ENCODE measurements around the gene DGKB.

DGKB gene

DNA sequence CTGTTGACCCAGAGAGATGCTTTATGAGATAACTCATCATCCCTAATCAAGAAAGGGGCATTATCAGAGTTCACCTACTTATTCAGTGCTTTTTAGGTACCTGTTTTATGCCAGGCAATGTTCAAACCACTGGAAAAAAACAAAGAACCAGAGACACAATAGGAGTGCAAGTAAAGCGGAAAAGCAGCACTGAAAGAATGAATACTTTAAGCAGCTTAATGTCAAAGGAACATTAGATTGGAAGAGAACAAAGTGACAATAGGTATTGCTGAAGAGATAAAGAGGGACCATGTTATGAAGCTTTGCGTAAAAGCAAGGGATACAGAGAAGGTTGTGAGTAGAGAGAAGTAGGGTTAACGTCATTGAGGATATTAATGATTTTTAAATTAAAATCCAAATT, 11.3 kb downstream of the DGKB start:
- no peaks in the 10 kb centered on the region for H3K27me3 Mint-ChIP-seq
- no peaks in the 10 kb centered on the region for H3K36me3 Mint-ChIP-seq (ENCODE audit: low read depth)
- H3K27ac Mint-ChIP-seq: no peak overlapping the region
- no peak for ATAC-seq
- DNase-seq: no peak
- no peak overlapping the region for H3K4me3 Mint-ChIP-seq
- H3K4me1 Mint-ChIP-seq: no peaks in the 10 kb centered on the region
- no peaks in the 10 kb centered on the region for H3K9me3 Mint-ChIP-seq

DNA sequence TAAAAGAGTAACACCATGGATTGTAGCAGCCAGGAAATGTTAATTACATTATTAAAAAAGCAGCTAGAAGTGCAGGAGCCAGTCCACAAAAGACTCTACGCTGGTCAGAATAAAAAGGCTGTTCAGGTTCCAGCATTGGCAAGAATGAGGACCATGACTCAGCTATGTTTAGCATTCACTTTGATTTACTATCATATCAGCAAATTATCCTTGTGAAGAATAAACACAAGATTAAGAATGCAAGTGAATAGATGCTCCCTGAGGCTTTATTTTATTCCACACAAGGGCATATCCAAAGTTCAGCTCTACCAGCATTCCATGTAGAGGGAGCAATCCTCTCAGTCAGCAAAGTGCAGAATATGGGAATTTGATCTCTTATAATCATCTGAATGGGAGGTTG, 13.6 kb downstream of the DGKB start:
- H3K9me3 Mint-ChIP-seq: no peaks in the 10 kb centered on the region
- DNase-seq: no peak
- no peaks in the 10 kb centered on the region for H3K36me3 Mint-ChIP-seq (ENCODE audit: low read depth)
- H3K4me1 Mint-ChIP-seq: no peaks in the 10 kb centered on the region
- H3K27ac Mint-ChIP-seq: no peak overlapping the region
- no peaks in the 10 kb centered on the region for H3K27me3 Mint-ChIP-seq
- ATAC-seq: no peak
- H3K4me3 Mint-ChIP-seq: no peak overlapping the region

DNA sequence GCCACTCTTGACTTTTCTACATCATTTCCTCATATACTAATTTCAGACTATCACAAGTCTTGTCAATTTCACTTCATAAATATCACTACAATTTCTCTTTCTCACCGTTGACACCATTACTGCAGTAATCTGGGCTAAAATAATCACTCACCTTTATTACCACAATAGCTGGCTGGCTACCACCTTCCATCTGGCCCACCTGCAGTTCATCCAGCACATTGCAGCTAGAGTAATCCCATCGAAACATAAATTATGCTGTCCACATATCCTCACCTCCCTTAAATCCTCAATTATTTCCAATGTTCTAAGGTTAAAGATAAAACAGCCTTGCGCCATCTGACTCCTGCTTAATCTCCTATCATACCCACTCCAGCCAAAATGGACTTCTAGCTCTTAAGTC, 16.0 kb downstream of the DGKB start:
- DNase-seq (no peak), ATAC-seq (no peak)
- Mint-ChIP-seq H3K36me3 (ENCODE audit: low read depth) (no peaks in the 10 kb centered on the region), H3K9me3 (no peaks in the 10 kb centered on the region), H3K4me3 (no peak overlapping the region), H3K27ac (no peak overlapping the region), H3K27me3 (no peaks in the 10 kb centered on the region), H3K4me1 (no peaks in the 10 kb centered on the region)

DNA sequence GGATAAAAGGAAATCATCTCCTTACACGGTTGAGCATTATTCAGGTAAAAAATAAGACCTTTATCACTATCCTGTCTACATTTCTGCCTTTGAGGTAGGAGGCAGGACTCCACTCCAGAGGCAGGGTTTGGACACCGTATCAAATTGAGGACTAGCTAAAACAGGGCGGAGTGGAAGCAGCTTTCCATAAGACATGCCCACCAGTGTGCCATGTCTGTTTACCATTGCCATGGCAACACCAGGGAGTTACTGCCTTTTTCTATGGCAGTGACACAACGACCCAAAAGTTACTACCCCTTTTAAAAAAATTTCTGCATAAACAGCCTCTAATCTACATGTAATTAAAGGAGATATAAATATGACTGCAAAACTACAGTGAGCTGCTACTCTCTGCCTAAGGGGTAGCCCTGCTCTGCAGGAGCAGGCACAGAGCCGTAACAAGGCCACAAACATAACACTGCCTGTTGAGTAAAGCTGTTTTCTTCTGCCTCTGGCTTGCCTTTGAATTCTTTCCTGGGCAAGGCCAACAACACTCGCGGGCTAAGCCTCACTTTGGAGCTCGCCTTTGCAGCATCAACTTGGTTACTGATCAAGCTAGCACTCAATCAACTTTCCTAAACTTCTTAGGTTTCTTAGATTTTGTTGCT, 26.5 kb downstream of the DGKB start:
- H3K4me1 Mint-ChIP-seq: no peaks in the 10 kb centered on the region
- ATAC-seq (no peak), DNase-seq (no peak)
- H3K36me3 Mint-ChIP-seq (ENCODE audit: low read depth): no peaks in the 10 kb centered on the region
- H3K27me3 Mint-ChIP-seq: no peaks in the 10 kb centered on the region
- H3K27ac Mint-ChIP-seq: no peak overlapping the region
- no peak overlapping the region for H3K4me3 Mint-ChIP-seq
- H3K9me3 Mint-ChIP-seq: peaks cover 7% of the 10 kb centered on the region

DNA sequence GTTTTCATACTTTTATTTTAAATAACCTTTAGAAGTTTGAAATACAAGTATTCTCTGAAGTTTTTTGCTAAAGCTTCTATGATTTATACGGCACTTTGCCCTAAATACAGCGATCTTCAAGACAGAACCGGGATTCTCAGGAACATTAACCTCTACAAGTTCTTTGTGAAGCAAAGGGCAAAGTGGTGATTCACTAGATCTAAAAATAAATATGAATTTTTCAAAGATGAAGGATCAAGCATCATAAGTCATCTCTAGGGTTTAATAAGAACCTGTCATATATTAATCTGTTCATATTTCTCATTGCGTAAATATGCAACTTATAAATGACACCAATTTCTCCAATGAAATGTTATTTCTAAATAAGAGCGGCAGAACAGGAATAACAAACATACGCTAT, 30.7 kb downstream of the DGKB start:
- peaks cover 2% of the 10 kb centered on the region for H3K9me3 Mint-ChIP-seq
- H3K36me3 Mint-ChIP-seq (ENCODE audit: low read depth): no peaks in the 10 kb centered on the region
- no peak for DNase-seq
- H3K27me3 Mint-ChIP-seq: no peaks in the 10 kb centered on the region
- no peak overlapping the region for H3K4me3 Mint-ChIP-seq
- no peak overlapping the region for H3K27ac Mint-ChIP-seq
- no peaks in the 10 kb centered on the region for H3K4me1 Mint-ChIP-seq
- no peak for ATAC-seq

DNA sequence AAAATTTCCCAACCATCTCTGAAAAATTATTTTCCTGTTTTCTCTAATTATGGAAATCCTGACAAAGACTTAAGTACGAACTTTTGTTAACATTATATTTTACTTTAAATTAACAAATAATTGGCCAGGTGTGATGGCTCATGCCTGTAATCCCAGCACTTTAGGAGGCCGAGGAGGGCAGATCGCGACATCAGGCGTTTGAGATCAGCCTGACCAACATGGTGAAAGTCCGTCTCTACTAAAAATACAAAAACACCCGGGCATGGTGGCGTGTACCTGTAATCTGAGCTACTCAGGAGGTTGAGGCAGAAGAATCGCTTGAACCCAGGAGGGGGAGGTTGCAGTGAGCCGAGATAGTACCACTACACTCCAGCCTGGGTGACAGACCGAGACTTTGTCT, 32.2 kb downstream of the DGKB start:
- ATAC-seq (no peak), DNase-seq (no peak)
- no peaks in the 10 kb centered on the region for H3K4me1 Mint-ChIP-seq
- H3K36me3 Mint-ChIP-seq (ENCODE audit: low read depth): no peaks in the 10 kb centered on the region
- no peak overlapping the region for H3K27ac Mint-ChIP-seq
- H3K4me3 Mint-ChIP-seq: no peak overlapping the region
- H3K27me3 Mint-ChIP-seq: no peaks in the 10 kb centered on the region
- H3K9me3 Mint-ChIP-seq: peaks cover 13% of the 10 kb centered on the region

DNA sequence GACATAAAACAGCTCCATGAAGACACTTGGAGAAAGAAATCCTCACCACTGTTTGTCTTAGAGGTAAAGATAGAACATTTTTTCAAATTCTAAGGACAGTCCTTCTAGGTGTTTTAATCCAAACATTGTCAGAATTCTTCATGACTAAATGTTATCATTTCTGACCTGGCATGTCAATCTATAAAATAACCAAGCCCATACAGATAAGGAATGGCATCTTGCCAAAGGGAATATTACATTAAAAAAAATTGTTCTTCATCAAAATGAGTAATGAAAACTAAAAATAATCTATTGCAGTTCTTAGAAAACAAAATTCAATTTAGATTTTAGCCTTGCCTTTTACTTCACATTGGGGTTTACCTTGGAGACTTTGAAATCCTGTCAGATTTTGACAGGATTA, 33.6 kb downstream of the DGKB start:
- no peak for ATAC-seq
- DNase-seq: no peak
- Mint-ChIP-seq H3K27ac (no peak overlapping the region), H3K4me3 (no peak overlapping the region), H3K4me1 (no peaks in the 10 kb centered on the region), H3K36me3 (ENCODE audit: low read depth) (no peaks in the 10 kb centered on the region), H3K9me3 (peaks cover 13% of the 10 kb centered on the region), H3K27me3 (no peaks in the 10 kb centered on the region)

DNA sequence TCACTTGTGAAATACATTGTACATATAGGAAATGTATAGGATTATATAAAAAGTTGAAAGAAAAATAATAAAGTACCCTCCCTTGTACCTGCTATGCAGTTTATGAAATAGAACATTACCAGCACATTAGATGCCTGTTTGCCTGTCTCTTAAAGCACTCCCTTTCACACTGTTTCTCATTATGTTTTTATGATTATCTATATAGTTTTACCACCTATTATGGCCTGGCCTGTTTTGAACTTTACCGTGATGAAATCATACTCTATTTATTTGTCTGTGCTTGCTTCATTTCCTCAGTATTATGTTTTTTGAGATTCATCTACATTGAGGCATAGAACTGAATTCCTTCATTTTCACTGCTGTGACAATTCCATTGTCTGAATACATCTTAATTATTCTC, 41.1 kb downstream of the DGKB start:
- no peaks in the 10 kb centered on the region for H3K4me1 Mint-ChIP-seq
- H3K36me3 Mint-ChIP-seq (ENCODE audit: low read depth): no peaks in the 10 kb centered on the region
- H3K27me3 Mint-ChIP-seq: no peaks in the 10 kb centered on the region
- H3K4me3 Mint-ChIP-seq: no peak overlapping the region
- ATAC-seq (no peak), DNase-seq (no peak)
- H3K9me3 Mint-ChIP-seq: peaks cover 9% of the 10 kb centered on the region
- H3K27ac Mint-ChIP-seq: no peak overlapping the region

DNA sequence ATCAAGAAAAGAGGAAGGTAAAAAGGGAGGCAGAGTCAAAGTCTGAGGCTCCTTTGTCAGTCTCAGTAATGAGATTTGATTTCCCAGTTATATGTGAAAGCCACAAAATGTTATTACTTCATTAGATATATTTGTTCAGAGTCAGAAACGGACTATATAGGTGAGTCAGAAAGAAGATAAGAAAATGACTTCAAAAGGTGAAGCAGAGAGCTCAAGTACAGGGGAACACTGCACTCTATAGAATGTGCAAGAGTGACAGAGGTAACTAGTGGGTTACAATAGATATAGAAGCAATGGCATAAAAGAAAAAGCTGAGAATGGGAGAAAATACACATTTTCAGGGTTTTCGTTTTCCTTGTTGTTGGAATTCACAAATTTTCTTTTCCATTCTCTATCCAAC, 43.3 kb downstream of the DGKB start:
- no peaks in the 10 kb centered on the region for H3K27me3 Mint-ChIP-seq
- H3K9me3 Mint-ChIP-seq: no peaks in the 10 kb centered on the region
- no peak overlapping the region for H3K4me3 Mint-ChIP-seq
- no peak overlapping the region for H3K27ac Mint-ChIP-seq
- ATAC-seq (no peak), DNase-seq (no peak)
- no peaks in the 10 kb centered on the region for H3K4me1 Mint-ChIP-seq
- no peaks in the 10 kb centered on the region for H3K36me3 Mint-ChIP-seq (ENCODE audit: low read depth)

DNA sequence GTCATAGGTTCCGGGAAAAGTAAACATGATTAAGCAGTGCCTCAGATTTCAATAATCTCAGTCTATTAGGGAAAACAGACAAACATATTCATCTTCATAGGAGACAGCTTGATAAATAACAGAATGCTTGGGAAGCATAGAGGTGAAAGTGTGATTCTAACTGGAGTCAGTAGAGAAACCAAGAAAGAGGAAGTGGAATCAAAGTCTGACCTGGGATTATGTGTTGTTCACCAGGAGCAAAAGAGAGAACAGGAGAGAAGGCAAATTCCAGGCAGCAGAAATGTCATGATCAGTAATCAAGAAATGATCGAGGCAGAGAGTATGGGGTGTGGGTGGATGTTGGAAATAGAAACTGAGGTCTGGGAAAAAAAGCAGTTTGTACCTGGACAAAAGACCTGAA, 43.7 kb downstream of the DGKB start:
- ATAC-seq (no peak), DNase-seq (no peak)
- H3K27ac Mint-ChIP-seq: no peak overlapping the region
- H3K4me1 Mint-ChIP-seq: no peaks in the 10 kb centered on the region
- no peaks in the 10 kb centered on the region for H3K36me3 Mint-ChIP-seq (ENCODE audit: low read depth)
- H3K9me3 Mint-ChIP-seq: no peaks in the 10 kb centered on the region
- no peak overlapping the region for H3K4me3 Mint-ChIP-seq
- no peaks in the 10 kb centered on the region for H3K27me3 Mint-ChIP-seq

DNA sequence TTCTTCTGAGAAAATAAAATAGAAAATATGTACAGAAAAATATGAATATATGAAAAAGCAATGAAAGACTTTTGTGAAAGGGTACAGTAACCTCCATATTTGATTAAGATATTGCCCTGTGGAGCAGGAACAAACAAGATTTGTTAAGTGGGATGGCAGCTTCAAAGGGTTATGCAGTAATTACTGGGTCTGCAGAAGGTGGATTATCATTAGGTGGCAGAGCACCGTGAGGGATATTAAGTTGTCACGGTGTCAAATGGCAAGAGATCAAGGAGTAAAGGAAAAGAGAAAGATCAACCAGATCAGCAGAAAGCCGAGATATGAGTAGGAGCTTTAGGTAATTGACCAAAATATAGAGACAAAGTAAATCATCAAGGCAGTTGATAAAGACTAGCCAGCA, 44.1 kb downstream of the DGKB start:
- no peak for ATAC-seq
- Mint-ChIP-seq H3K4me3 (no peak overlapping the region), H3K27me3 (no peaks in the 10 kb centered on the region), H3K9me3 (no peaks in the 10 kb centered on the region), H3K4me1 (no peaks in the 10 kb centered on the region), H3K27ac (no peak overlapping the region), H3K36me3 (ENCODE audit: low read depth) (no peaks in the 10 kb centered on the region)
- no peak for DNase-seq

DNA sequence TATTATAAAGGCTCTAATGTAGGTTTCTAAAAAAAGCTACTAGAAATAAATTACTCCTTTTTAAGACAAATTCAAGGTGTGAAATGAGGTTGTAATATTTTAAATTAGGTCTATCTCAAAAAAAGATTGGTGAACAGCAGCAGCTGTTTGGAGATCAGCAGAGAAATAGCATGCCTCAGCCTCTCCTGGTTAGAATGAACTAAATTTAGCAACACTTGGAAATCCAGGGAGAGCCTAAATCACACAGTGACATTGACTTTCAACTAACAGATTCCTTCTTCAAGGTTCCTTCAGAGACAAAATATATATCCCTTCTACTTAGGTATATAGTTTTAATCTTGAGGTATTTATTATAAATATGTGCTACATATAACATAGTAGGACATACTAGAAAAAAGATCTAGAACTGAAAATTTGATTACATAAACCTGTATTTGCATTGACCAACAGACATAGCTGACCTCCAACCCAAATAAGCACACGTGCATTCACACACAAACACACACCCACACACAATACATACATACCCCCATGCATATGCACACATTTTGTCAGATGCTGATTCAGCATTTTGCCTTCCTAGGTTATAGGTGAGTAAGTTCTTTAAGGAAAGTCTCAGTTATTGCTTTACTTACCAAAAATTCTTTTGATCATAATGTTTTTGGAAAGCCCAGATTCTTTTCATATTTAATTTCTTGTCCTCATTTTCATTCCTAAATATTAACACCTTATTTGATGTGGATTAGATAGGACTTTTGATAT, 47.3 kb downstream of the DGKB start:
- Mint-ChIP-seq H3K27me3 (no peaks in the 10 kb centered on the region), H3K9me3 (no peaks in the 10 kb centered on the region), H3K4me1 (no peaks in the 10 kb centered on the region), H3K4me3 (no peak overlapping the region), H3K36me3 (ENCODE audit: low read depth) (no peaks in the 10 kb centered on the region), H3K27ac (no peak overlapping the region)
- no peak for ATAC-seq
- no peak for DNase-seq

DNA sequence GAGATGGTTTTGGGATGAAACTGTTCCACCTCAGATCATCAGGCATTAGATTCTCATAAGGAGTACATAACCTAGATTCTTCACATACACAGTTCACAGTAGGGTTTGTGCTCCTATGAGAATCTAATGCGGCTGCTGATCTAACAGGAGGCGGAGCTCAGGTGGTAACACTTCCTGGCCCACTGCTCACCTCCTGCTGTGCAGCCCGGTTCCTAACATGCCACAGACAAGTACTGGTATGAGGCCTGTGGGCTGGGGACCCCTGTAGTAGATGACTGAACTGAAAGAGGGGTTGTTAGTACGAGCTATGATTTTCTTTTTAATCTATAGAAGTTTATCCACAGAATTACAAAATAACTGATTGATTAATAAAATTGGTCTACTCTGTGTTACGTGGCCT, 48.1 kb downstream of the DGKB start:
- Mint-ChIP-seq H3K27ac (no peak overlapping the region), H3K36me3 (ENCODE audit: low read depth) (no peaks in the 10 kb centered on the region), H3K9me3 (no peaks in the 10 kb centered on the region), H3K4me3 (no peak overlapping the region), H3K27me3 (no peaks in the 10 kb centered on the region), H3K4me1 (no peaks in the 10 kb centered on the region)
- no peak for ATAC-seq
- DNase-seq: no peak

DNA sequence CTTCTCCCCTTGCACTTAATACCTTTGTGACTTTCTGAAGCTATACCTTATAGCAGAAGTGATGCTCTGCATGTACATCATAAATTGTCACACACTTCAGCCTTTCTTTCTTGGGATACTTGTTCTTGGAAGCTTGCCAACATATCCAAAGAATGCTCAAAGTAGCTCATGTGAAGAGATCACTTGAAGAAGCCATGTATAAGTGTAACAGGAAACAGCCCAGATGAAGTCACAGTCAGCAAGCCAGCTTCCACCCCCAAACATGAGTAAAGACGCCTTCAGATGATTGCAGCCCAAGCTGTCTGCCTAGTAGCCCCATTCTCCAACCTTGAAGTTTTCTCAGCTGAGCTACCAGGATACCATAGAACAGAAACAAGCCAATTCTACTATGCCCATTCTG, 50.9 kb downstream of the DGKB start:
- H3K27ac Mint-ChIP-seq: no peak overlapping the region
- H3K36me3 Mint-ChIP-seq (ENCODE audit: low read depth): no peaks in the 10 kb centered on the region
- no peak overlapping the region for H3K4me3 Mint-ChIP-seq
- H3K9me3 Mint-ChIP-seq: no peaks in the 10 kb centered on the region
- no peaks in the 10 kb centered on the region for H3K4me1 Mint-ChIP-seq
- H3K27me3 Mint-ChIP-seq: no peaks in the 10 kb centered on the region
- DNase-seq (no peak), ATAC-seq (no peak)

DNA sequence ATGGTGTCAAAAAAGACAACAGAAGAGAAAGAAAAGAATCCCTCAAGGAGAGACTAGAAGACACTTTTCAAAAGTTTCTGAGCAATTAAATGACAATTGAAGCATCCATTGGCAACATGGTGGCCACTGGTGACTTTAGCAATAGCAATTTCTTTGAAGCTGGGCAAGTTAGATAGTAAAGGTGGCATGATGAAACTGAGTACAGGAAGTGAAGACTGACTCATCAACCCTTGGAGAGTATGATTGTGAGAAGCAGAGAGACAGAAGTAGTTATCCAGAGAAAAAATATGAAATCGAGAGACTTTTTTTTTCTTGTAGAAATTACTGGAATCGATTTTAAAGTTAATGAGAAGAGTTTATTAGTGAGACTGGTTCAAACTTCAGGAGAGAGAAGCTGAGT, 52.5 kb downstream of the DGKB start:
- H3K36me3 Mint-ChIP-seq (ENCODE audit: low read depth): no peaks in the 10 kb centered on the region
- no peaks in the 10 kb centered on the region for H3K9me3 Mint-ChIP-seq
- H3K4me1 Mint-ChIP-seq: no peaks in the 10 kb centered on the region
- no peaks in the 10 kb centered on the region for H3K27me3 Mint-ChIP-seq
- ATAC-seq (no peak), DNase-seq (no peak)
- H3K27ac Mint-ChIP-seq: no peak overlapping the region
- H3K4me3 Mint-ChIP-seq: no peak overlapping the region

DNA sequence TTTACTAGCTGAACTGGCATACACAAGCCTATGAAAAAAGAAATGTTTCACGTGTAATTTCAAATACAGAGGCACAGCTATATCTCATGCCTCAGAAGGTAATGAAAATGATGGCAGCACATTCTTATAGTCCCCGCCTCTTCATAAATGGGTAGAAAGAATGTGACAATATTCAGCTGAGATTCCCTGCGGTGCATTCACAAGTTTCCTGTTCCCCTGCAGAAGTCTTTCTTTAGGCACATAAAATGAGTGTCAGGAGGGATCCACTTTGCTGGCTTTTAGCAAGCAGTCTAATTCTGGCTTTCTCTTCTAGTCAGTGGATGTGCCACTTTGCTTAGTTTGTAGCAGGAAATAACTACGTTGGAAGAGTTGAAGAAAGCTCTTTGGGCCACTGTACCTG, 56.1 kb downstream of the DGKB start:
- no peaks in the 10 kb centered on the region for H3K27me3 Mint-ChIP-seq
- no peaks in the 10 kb centered on the region for H3K9me3 Mint-ChIP-seq
- ATAC-seq (no peak), DNase-seq (no peak)
- no peaks in the 10 kb centered on the region for H3K36me3 Mint-ChIP-seq (ENCODE audit: low read depth)
- no peaks in the 10 kb centered on the region for H3K4me1 Mint-ChIP-seq
- no peak overlapping the region for H3K4me3 Mint-ChIP-seq
- no peak overlapping the region for H3K27ac Mint-ChIP-seq
